Ishikawa (cell line): ENCODE measurements around the gene PLPP3.

Source experiments
- CEBPB ChIP-seq: IDR thresholded peaks from 2 replicates; pipeline ENCODE4 v1.6.1; 2012
- CREB1 ChIP-seq: IDR thresholded peaks from 2 replicates; pipeline ENCODE4 v1.6.1; 2012; ENCODE audit warnings: low read depth
- EGR1 ChIP-seq: IDR thresholded peaks from 2 replicates; pipeline ENCODE4 v1.6.1; 2012
- EP300 ChIP-seq: IDR thresholded peaks from 2 replicates; pipeline ENCODE4 v1.6.1; 2012; ENCODE audit warnings: borderline replicate concordance
- RAD21 ChIP-seq: IDR thresholded peaks from 2 replicates; pipeline ENCODE4 v1.6.1; 2012; ENCODE audit warnings: low read depth
- TAF1 ChIP-seq: IDR thresholded peaks from 2 replicates; pipeline ENCODE4 v1.6.1; 2012; ENCODE audit warnings: low read depth, mild to moderate bottlenecking
- TCF12 ChIP-seq: IDR thresholded peaks from 2 replicates; pipeline ENCODE4 v1.6.1; 2012; ENCODE audit warnings: low read depth
- YY1 ChIP-seq: IDR thresholded peaks from 2 replicates; pipeline ENCODE4 v1.6.1; 2012; ENCODE audit warnings: low read depth
- TF ChIP-seq, protein P1 (sequence below): IDR thresholded peaks from 2 replicates; pipeline ENCODE4 v1.6.1; 2012
- TF ChIP-seq, protein P2 (sequence below): IDR thresholded peaks from 2 replicates; pipeline ENCODE4 v1.6.1; 2012

GRCh38 chr1:56493826-56494225, 85.5 kb downstream of the PLPP3 start:
- no peak for TF ChIP-seq CREB1
- TF ChIP-seq RAD21, result no peak
- no peak for TF ChIP-seq CEBPB
- no peak for TF ChIP-seq TCF12
- TF ChIP-seq YY1, result no peak
- TF ChIP-seq EGR1, result no peak
- no peak for TF ChIP-seq TAF1
- TF ChIP-seq, protein P1, sequence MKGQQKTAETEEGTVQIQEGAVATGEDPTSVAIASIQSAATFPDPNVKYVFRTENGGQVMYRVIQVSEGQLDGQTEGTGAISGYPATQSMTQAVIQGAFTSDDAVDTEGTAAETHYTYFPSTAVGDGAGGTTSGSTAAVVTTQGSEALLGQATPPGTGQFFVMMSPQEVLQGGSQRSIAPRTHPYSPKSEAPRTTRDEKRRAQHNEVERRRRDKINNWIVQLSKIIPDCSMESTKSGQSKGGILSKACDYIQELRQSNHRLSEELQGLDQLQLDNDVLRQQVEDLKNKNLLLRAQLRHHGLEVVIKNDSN, result no peak
- TF ChIP-seq, protein P2, sequence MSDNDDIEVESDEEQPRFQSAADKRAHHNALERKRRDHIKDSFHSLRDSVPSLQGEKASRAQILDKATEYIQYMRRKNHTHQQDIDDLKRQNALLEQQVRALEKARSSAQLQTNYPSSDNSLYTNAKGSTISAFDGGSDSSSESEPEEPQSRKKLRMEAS, result no peak
- TF ChIP-seq EP300, result no peak
